IPS-15b (cell line): Measurements from ENCODE around the gene CASQ1.

Experiments used
- H3K27me3 ChIP-seq: one replicate; pipeline ENCODE4 v1.6.1; 2013; ENCODE audit warnings: low read length; ENCODE audit not compliant: control insufficient read depth, insufficient read depth
- H3K36me3 ChIP-seq: one replicate; pipeline ENCODE4 v1.6.1; 2013; ENCODE audit warnings: low read length; ENCODE audit not compliant: control insufficient read depth, insufficient read depth
- H3K4me1 ChIP-seq: one replicate; pipeline ENCODE4 v1.6.1; 2013; ENCODE audit warnings: mild to moderate bottlenecking, low read length; ENCODE audit not compliant: control insufficient read depth, insufficient read depth
- H3K4me3 ChIP-seq: one replicate; pipeline ENCODE4 v1.5.1; 2013; ENCODE audit warnings: low read depth, low read length
- H3K9ac ChIP-seq: one replicate; pipeline ENCODE4 v1.6.1; 2013; ENCODE audit warnings: low read depth, mild to moderate bottlenecking, low read length
- H3K9me3 ChIP-seq: one replicate; pipeline ENCODE4 v1.6.1; 2013; ENCODE audit warnings: mild to moderate bottlenecking, low read length; ENCODE audit not compliant: control insufficient read depth, insufficient read depth

Gene CASQ1

GRCh38 chr1:160192234-160192633, 1.9 kb downstream of the CASQ1 start:
- peaks cover 11% of the 10 kb centered on the region for H3K4me1 ChIP-seq

GRCh38 chr1:160193091-160193819, 2.9 kb downstream of the CASQ1 start:
- Histone ChIP-seq H3K27me3 (no peaks in the 10 kb centered on the region), H3K4me1 (peaks cover 11% of the 10 kb centered on the region), H3K36me3 (no peaks in the 10 kb centered on the region), H3K4me3 (peak overlapping the region; percentile 18), H3K9ac (no peak overlapping the region), H3K9me3 (no peaks in the 10 kb centered on the region)

More at GRCh38 chr1:160192234-160192633, 1.9 kb downstream of the CASQ1 start:
- H3K9ac ChIP-seq = no peak overlapping the region
- no peaks in the 10 kb centered on the region for H3K36me3 ChIP-seq
- no peaks in the 10 kb centered on the region for H3K27me3 ChIP-seq
- H3K4me3 ChIP-seq = no peak overlapping the region
- no peaks in the 10 kb centered on the region for H3K9me3 ChIP-seq

- Histone ChIP-seq H3K4me1 (peaks cover 11% of the 10 kb centered on the region), H3K9me3 (no peaks in the 10 kb centered on the region), H3K27me3 (no peaks in the 10 kb centered on the region), H3K9ac (no peak overlapping the region), H3K36me3 (no peaks in the 10 kb centered on the region), H3K4me3 (no peak overlapping the region)
These were observed 3.7 kb downstream of the CASQ1 start for GRCh38 chr1:160193832-160194736.

GRCh38 chr1:160194737-160195059, 4.3 kb downstream of the CASQ1 start:
- no peaks in the 10 kb centered on the region for H3K9me3 ChIP-seq
- no peak overlapping the region for H3K9ac ChIP-seq
- H3K4me3 ChIP-seq = no peak overlapping the region
- peaks cover 11% of the 10 kb centered on the region for H3K4me1 ChIP-seq
- no peaks in the 10 kb centered on the region for H3K27me3 ChIP-seq
- no peaks in the 10 kb centered on the region for H3K36me3 ChIP-seq

- Histone ChIP-seq H3K36me3 (no peaks in the 10 kb centered on the region), H3K4me1 (peaks cover 11% of the 10 kb centered on the region), H3K4me3 (no peak overlapping the region), H3K9ac (no peak overlapping the region), H3K9me3 (no peaks in the 10 kb centered on the region), H3K27me3 (no peaks in the 10 kb centered on the region)
These were observed 5.8 kb downstream of the CASQ1 start for GRCh38 chr1:160196143-160196542.

GRCh38 chr1:160197231-160197630, 6.9 kb downstream of the CASQ1 start:
- Histone ChIP-seq H3K36me3 (no peaks in the 10 kb centered on the region), H3K27me3 (no peaks in the 10 kb centered on the region), H3K4me1 (peaks cover 11% of the 10 kb centered on the region), H3K4me3 (no peak overlapping the region), H3K9ac (no peak overlapping the region), H3K9me3 (no peaks in the 10 kb centered on the region)

- Histone ChIP-seq H3K27me3 (no peaks in the 10 kb centered on the region), H3K9me3 (no peaks in the 10 kb centered on the region), H3K9ac (no peak overlapping the region), H3K4me3 (no peak overlapping the region), H3K36me3 (no peaks in the 10 kb centered on the region), H3K4me1 (peaks cover 6% of the 10 kb centered on the region)
These were observed 10.4 kb downstream of the CASQ1 start for GRCh38 chr1:160200786-160201185.

- Histone ChIP-seq H3K9ac (no peak overlapping the region), H3K36me3 (no peaks in the 10 kb centered on the region), H3K4me3 (peak overlapping the region; percentile 16), H3K9me3 (no peaks in the 10 kb centered on the region), H3K27me3 (no peaks in the 10 kb centered on the region), H3K4me1 (peaks cover 27% of the 10 kb centered on the region)
These were observed 14.3 kb downstream of the CASQ1 start for GRCh38 chr1:160204526-160205241.

- peaks cover 34% of the 10 kb centered on the region for H3K4me1 ChIP-seq
- H3K4me3 ChIP-seq = peak within 1 kb of the TSS; percentile 86
- H3K9me3 ChIP-seq = no peaks in the 10 kb centered on the region
- peak within 1 kb of the TSS; percentile 80 for H3K9ac ChIP-seq
- no peaks in the 10 kb centered on the region for H3K27me3 ChIP-seq
- no peaks in the 10 kb centered on the region for H3K36me3 ChIP-seq
These were observed 15.1 kb downstream of the CASQ1 start, which contains the start of gene PEA15 for GRCh38 chr1:160205242-160206035. Gene PEA15 (plus strand): TSS chr1:160205384. CDS start chr1:160211545, 6,161 bp downstream.

GRCh38 chr1:160206036-160206389, 15.6 kb downstream of the CASQ1 start:
- peak overlapping the region; percentile 86 for H3K4me3 ChIP-seq
- H3K9ac ChIP-seq = peak overlapping the region; percentile 80
- H3K4me1 ChIP-seq = peaks cover 39% of the 10 kb centered on the region
- no peaks in the 10 kb centered on the region for H3K36me3 ChIP-seq
- H3K27me3 ChIP-seq = no peaks in the 10 kb centered on the region
- no peaks in the 10 kb centered on the region for H3K9me3 ChIP-seq
